OCI-M2 (cell line): ENCODE results near the gene CDH4.

Experiments used
- DNase-seq: peaks from one replicate; lab custom pipeline; 2025; ENCODE audit not compliant: unreplicated experiment; lab: John Stamatoyannopoulos, UW

The CDH4 gene

GRCh38 chr20:61680096-61680495 is 428.0 kb downstream of the CDH4 start:
- DNase-seq, result no peak

GRCh38 chr20:61682114-61682995 is 430.3 kb downstream of the CDH4 start:
- no peak for DNase-seq

- no peak for DNase-seq
Measured at GRCh38 chr20:61682996-61683681, 431.1 kb downstream of the CDH4 start.

GRCh38 chr20:61683721-61684120 is 431.7 kb downstream of the CDH4 start:
- DNase-seq, result no peak

GRCh38 chr20:61684136-61684535 is 432.1 kb downstream of the CDH4 start:
- no peak for DNase-seq

- DNase-seq, result no peak
Measured at GRCh38 chr20:61684583-61685235, 432.6 kb downstream of the CDH4 start.

GRCh38 chr20:61685462-61685861 is 433.4 kb downstream of the CDH4 start:
- DNase-seq, result no peak

GRCh38 chr20:61686051-61686936 is 434.2 kb downstream of the CDH4 start:
- DNase-seq, result no peak

GRCh38 chr20:61688411-61688810 is 436.4 kb downstream of the CDH4 start:
- DNase-seq, result no peak

- no peak for DNase-seq
Measured at GRCh38 chr20:61690150-61690549, 438.1 kb downstream of the CDH4 start.

GRCh38 chr20:61690993-61691838 is 439.2 kb downstream of the CDH4 start:
- no peak for DNase-seq

- no peak for DNase-seq
Measured at GRCh38 chr20:61691978-61692377, 439.9 kb downstream of the CDH4 start.

- DNase-seq, result no peak
Measured at GRCh38 chr20:61692479-61692878, 440.4 kb downstream of the CDH4 start.

- DNase-seq, result no peak
Measured at GRCh38 chr20:61693055-61693600, 441.1 kb downstream of the CDH4 start.

GRCh38 chr20:61694682-61695081 is 442.6 kb downstream of the CDH4 start:
- DNase-seq, result no peak

- no peak for DNase-seq
Measured at GRCh38 chr20:61695741-61696140, 443.7 kb downstream of the CDH4 start.

GRCh38 chr20:61696181-61696735 is 444.2 kb downstream of the CDH4 start:
- no peak for DNase-seq

- DNase-seq, result no peak
Measured at GRCh38 chr20:61697666-61698597, 445.9 kb downstream of the CDH4 start.
